ENCODE results near the gene DDO. TPM values are rescaled to one million over a fixed set of nuclear protein-coding genes. Genes with fewer than 3 reads are reported as not detected.

Gene DDO, protein sequence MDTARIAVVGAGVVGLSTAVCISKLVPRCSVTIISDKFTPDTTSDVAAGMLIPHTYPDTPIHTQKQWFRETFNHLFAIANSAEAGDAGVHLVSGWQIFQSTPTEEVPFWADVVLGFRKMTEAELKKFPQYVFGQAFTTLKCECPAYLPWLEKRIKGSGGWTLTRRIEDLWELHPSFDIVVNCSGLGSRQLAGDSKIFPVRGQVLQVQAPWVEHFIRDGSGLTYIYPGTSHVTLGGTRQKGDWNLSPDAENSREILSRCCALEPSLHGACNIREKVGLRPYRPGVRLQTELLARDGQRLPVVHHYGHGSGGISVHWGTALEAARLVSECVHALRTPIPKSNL
- 1.8 TPM for total RNA-seq

DNA sequence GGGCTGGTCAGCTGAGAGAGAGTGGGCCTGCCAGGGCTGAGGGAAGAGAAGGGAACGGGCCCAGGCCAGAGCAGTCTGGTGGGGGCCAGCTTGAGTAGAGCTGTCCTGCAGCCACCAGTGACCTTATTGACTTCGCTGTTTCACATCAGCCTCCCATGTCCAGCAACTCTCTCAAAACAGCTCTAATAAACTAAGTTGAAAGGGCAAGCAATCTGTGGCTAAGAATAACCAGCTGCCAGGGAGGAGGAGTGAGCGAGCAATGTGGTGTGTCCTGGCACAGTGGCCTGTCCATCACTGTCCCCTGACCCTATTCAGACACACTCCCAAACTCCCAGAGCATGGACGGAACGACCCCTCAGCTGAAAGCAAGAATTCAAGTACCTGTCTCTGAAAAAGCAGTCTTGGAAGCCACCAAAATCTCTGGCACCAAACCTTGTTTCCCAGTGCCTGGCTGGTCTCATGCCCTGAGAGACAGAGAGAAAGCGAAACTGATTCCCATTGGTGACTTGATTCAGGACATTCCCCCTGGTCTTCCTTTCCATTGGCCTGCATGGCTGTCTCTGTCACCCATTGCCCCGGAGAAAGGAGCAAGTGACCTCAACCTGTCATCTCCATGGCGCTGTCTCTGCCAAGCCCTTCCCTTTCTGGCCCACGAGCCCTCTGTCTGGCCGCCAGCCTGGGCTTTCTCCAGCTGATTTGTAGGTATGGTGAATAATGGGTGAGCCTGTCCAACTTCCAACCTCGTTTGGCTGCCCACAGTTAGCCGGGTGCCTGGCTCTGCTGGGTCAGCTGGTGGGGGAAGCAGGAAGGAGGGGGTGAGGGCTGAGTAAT, at the start of gene DDO:
Gene DDO (minus strand): TSS at position 490 of the 831 bp plus-strand sequence. CDS start 2,113 bp downstream, outside the sequence.

DNA sequence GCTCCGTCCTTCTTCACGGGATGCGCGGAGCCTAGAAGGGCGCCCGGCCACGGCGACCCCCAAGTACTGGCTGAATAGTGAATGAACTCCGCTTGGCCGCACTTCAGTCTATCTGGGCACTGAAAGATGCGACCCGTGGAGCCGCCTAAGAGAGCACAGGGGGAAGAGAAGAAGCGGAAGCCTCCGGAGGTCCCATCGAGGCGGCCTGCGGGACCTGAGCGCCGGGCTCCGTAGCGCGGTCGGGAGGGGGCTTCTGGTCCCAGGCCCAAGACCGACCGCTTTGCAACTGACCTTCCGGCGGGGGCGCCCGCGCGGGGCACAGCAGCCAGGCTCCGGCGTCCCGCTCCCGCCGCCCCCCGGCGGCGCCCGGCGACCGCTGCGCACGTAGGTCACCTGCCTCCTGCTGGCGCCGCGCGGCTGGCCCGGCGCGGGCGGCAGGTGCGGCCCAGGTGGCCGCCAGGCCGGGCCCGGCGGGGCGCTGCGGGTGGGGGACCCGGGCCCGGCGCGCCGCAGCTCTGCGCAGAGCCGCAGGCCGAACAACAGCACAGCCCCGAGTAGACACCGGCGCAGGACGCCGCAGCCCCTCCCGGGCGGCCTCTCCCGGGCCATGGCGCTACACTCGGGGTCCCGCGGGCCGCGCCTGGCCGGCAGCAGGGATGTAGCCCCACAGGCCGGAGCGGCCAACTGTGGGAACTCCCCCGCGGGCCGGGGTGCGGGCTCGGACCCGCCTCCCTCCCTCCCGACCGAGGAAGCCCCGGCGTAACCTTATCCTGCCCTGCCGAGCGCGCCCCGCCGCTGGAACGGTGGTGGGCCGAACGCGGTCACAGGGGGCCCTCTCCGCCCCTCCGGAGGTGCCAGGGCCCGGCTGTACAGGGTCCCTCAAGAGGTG, 57.5 kb downstream of the DDO start, which contains the start of gene METTL24:
Gene METTL24 (minus strand): TSS at position 686 of the 889 bp plus-strand sequence. CDS start 77 bp downstream, at position 609.

Other genes starting within 250 kb of the DDO start
- gene WASF1, start 235.9 kb downstream of the DDO start, total RNA-seq: 66.4 TPM
- 24.5 TPM for gene CDC40, start 235.1 kb downstream of the DDO start, total RNA-seq
- gene METTL24, start 57.2 kb downstream of the DDO start, total RNA-seq: 2.8 TPM
- not detected for gene SLC22A16, start 61.0 kb upstream of the DDO start, total RNA-seq